Suppressor macrophage treated with lipopolysaccharide for 1 hour (primary cell): ENCODE measurements around the gene TSPAN4.

Experiments used
- DNase-seq, 3 donors: peaks; one replicate each; pipeline ENCODE4 v3.0.0-alpha.2; 2020 to 2022

TSPAN4 gene

GRCh38 chr11:804599-804964, 38.1 kb upstream of the TSPAN4 start:
- DNase-seq = no peak

- DNase-seq = no peak
These were observed 34.0 kb upstream of the TSPAN4 start for GRCh38 chr11:808427-809286.

- peak; percentile 99 for DNase-seq
These were observed 33.2 kb upstream of the TSPAN4 start, which contains the start of gene RPLP2 for GRCh38 chr11:809287-810039. Gene RPLP2, plus strand, starts transcription at chr11:809967. Its CDS starts 268 bp downstream, at chr11:810235.

GRCh38 chr11:810040-810567, 32.5 kb upstream of the TSPAN4 start:
- DNase-seq = no peak

GRCh38 chr11:811446-812245, 31.0 kb upstream of the TSPAN4 start:
- DNase-seq = peak in 2 of 3 donors; percentile 39 to 41

- no peak for DNase-seq
These were observed 30.3 kb upstream of the TSPAN4 start for GRCh38 chr11:812390-812789.

- no peak for DNase-seq
These were observed 29.6 kb upstream of the TSPAN4 start for GRCh38 chr11:813072-813455.

GRCh38 chr11:813456-814096, 29.1 kb upstream of the TSPAN4 start:
- no peak for DNase-seq

- no peak for DNase-seq
These were observed 26.8 kb upstream of the TSPAN4 start for GRCh38 chr11:815675-816432.

GRCh38 chr11:816433-816779, 26.2 kb upstream of the TSPAN4 start:
- no peak for DNase-seq

- DNase-seq = peak in 1 of 3 donors; percentile 24
These were observed 24.1 kb upstream of the TSPAN4 start, which contains the start of gene PNPLA2 for GRCh38 chr11:818396-819128. Gene PNPLA2, plus strand, starts transcription at chr11:818914. Its CDS starts 805 bp downstream, at chr11:819719.

GRCh38 chr11:819129-819931, 23.3 kb upstream of the TSPAN4 start:
- peak; percentile 92 to 99 (median 97) for DNase-seq

GRCh38 chr11:819943-820649, 22.6 kb upstream of the TSPAN4 start:
- peak; percentile 64 to 84 (median 68) for DNase-seq

GRCh38 chr11:820655-821511, 21.8 kb upstream of the TSPAN4 start:
- peak; percentile 89 to 91 (median 89) for DNase-seq

- peak in 2 of 3 donors; percentile 43 to 62 for DNase-seq
These were observed 20.9 kb upstream of the TSPAN4 start for GRCh38 chr11:821512-822371.

- DNase-seq = no peak
These were observed 19.0 kb upstream of the TSPAN4 start for GRCh38 chr11:823441-824291.
